Neutrophil (primary cell): Measurements from ENCODE around the gene CSRP1.

Source experiments
- H3K27ac ChIP-seq: fragments of 200-600 bp; sonication (generic); 2 replicates; pipeline ENCODE4 v1.5.1; 2016; ENCODE audit warnings: mild to moderate bottlenecking, moderate library complexity
- H3K27me3 ChIP-seq: fragments of 200-600 bp; sonication (generic); 2 replicates; pipeline ENCODE4 v1.6.0; 2016; ENCODE audit warnings: mild to moderate bottlenecking
- H3K36me3 ChIP-seq: fragments of 200-600 bp; sonication (generic); 2 replicates; pipeline ENCODE4 v1.5.1; 2017
- H3K4me1 ChIP-seq, 2 experiments: fragments of 200-600 bp in 1 of 2; sonication (generic) in 1 of 2; 1 replicate in 1 of 2; 2 replicates in 1 of 2; pipeline versions ENCODE4 v1.5.1 to v1.6.1; 2013 to 2016; ENCODE audit warnings: low read depth in 1 of 2, low read length in 1 of 2, mild to moderate bottlenecking in 1 of 2, moderate library complexity in 1 of 2; ENCODE audit not compliant: control insufficient read depth in 1 of 2, insufficient read depth in 1 of 2
- H3K4me3 ChIP-seq, 2 experiments: fragments of 200-600 bp in 1 of 2; sonication (generic) in 1 of 2; 1 replicate in 1 of 2; 2 replicates in 1 of 2; pipeline ENCODE4 v1.5.1; 2013 to 2016; ENCODE audit warnings: low read depth in 1 of 2, low read length in 1 of 2, mild to moderate bottlenecking in 1 of 2, moderate library complexity in 1 of 2
- H3K9me3 ChIP-seq: fragments of 200-600 bp; sonication (generic); 2 replicates; pipeline ENCODE4 v1.5.1; 2016
- CTCF ChIP-seq: fragments of 200-600 bp; sonication (generic); IDR thresholded peaks from 2 replicates; pipeline ENCODE4 v1.5.1; 2016; ENCODE audit warnings: antibody characterized with exemption

The CSRP1 gene

GRCh38 chr1:201503397-201504176, 3.3 kb downstream of the CSRP1 start:
- no peak overlapping the region for H3K27ac ChIP-seq
- H3K9me3 ChIP-seq = no peaks in the 10 kb centered on the region
- peaks cover 29 to 38% of the 10 kb centered on the region in 2 experiments for H3K4me1 ChIP-seq
- no peak for TF ChIP-seq CTCF
- no peaks in the 10 kb centered on the region for H3K36me3 ChIP-seq
- H3K4me3 ChIP-seq = no peak overlapping the region
- no peaks in the 10 kb centered on the region for H3K27me3 ChIP-seq

GRCh38 chr1:201502511-201502857, 4.4 kb downstream of the CSRP1 start:
- Histone ChIP-seq H3K9me3 (no peaks in the 10 kb centered on the region), H3K36me3 (no peaks in the 10 kb centered on the region), H3K27ac (no peak overlapping the region), H3K4me1 (peaks cover 27 to 33% of the 10 kb centered on the region in 2 experiments), H3K27me3 (no peaks in the 10 kb centered on the region), H3K4me3 (no peak overlapping the region)
- TF ChIP-seq CTCF = no peak

- Histone ChIP-seq H3K27ac (no peak overlapping the region), H3K36me3 (no peaks in the 10 kb centered on the region), H3K4me1 (peaks cover 22 to 28% of the 10 kb centered on the region in 2 experiments)
These were observed 5.0 kb downstream of the CSRP1 start for GRCh38 chr1:201501812-201502510.

GRCh38 chr1:201501144-201501543, 5.8 kb downstream of the CSRP1 start:
- Histone ChIP-seq H3K27ac (no peak overlapping the region), H3K4me3 (no peak overlapping the region), H3K4me1 (peaks cover 15 to 20% of the 10 kb centered on the region in 2 experiments), H3K27me3 (no peaks in the 10 kb centered on the region), H3K36me3 (peaks cover 3% of the 10 kb centered on the region), H3K9me3 (no peaks in the 10 kb centered on the region)
- TF ChIP-seq CTCF = no peak

More at GRCh38 chr1:201501812-201502510, 5.0 kb downstream of the CSRP1 start:
- no peaks in the 10 kb centered on the region for H3K27me3 ChIP-seq
- no peak for TF ChIP-seq CTCF
- H3K4me3 ChIP-seq = no peak overlapping the region
- H3K9me3 ChIP-seq = no peaks in the 10 kb centered on the region

GRCh38 chr1:201500670-201501120, 6.2 kb downstream of the CSRP1 start:
- Histone ChIP-seq H3K9me3 (no peaks in the 10 kb centered on the region), H3K27ac (no peak overlapping the region), H3K4me1 (peaks cover 11 to 15% of the 10 kb centered on the region in 2 experiments), H3K36me3 (peaks cover 8% of the 10 kb centered on the region), H3K27me3 (no peaks in the 10 kb centered on the region), H3K4me3 (no peak overlapping the region)
- TF ChIP-seq CTCF = no peak
